ENCODE results near the gene POU6F2.

POU6F2 gene

GRCh38 chr7:39228946-39229345, 251.2 kb downstream of the POU6F2 start:
- in situ Hi-C loops (cut with MboI; ENCODE audit: low pct_unique_long_range_greater_than_20kb, low sequenced_read_pairs, unreplicated experiment) = no loop called here
- no peak for DNase-seq (ENCODE audit: low spot score)
- no peak for TF ChIP-seq CTCF (IDR thresholded peaks at IDR 0.05; ENCODE audit: extremely low read depth, insufficient read depth, missing control alignments)

- TF ChIP-seq CTCF (IDR thresholded peaks at IDR 0.05; ENCODE audit: extremely low read depth, insufficient read depth, missing control alignments) = no peak
- in situ Hi-C loops (cut with MboI; ENCODE audit: low pct_unique_long_range_greater_than_20kb, low sequenced_read_pairs, unreplicated experiment) = no loop called here
- DNase-seq (ENCODE audit: low spot score) = no peak
Observed at GRCh38 chr7:39233851-39234529, 256.3 kb downstream of the POU6F2 start.

GRCh38 chr7:39238234-39238869, 260.6 kb downstream of the POU6F2 start:
- in situ Hi-C loops (cut with MboI; ENCODE audit: low pct_unique_long_range_greater_than_20kb, low sequenced_read_pairs, unreplicated experiment) = no loop called here
- TF ChIP-seq CTCF (IDR thresholded peaks at IDR 0.05; ENCODE audit: extremely low read depth, insufficient read depth, missing control alignments) = no peak
- no peak for DNase-seq (ENCODE audit: low spot score)

GRCh38 chr7:39240864-39241263, 263.2 kb downstream of the POU6F2 start:
- in situ Hi-C loops (cut with MboI; ENCODE audit: low pct_unique_long_range_greater_than_20kb, low sequenced_read_pairs, unreplicated experiment) = no loop called here
- no peak for DNase-seq (ENCODE audit: low spot score)
- no peak for TF ChIP-seq CTCF (IDR thresholded peaks at IDR 0.05; ENCODE audit: extremely low read depth, insufficient read depth, missing control alignments)

GRCh38 chr7:39247576-39247975, 269.9 kb downstream of the POU6F2 start:
- TF ChIP-seq CTCF (IDR thresholded peaks at IDR 0.05; ENCODE audit: extremely low read depth, insufficient read depth, missing control alignments) = no peak
- DNase-seq (ENCODE audit: low spot score) = no peak
- in situ Hi-C loops (cut with MboI; ENCODE audit: low pct_unique_long_range_greater_than_20kb, low sequenced_read_pairs, unreplicated experiment) = no loop called here

GRCh38 chr7:39248041-39248691, 270.5 kb downstream of the POU6F2 start:
- in situ Hi-C loops (cut with MboI; ENCODE audit: low pct_unique_long_range_greater_than_20kb, low sequenced_read_pairs, unreplicated experiment) = no loop called here
- no peak for DNase-seq (ENCODE audit: low spot score)
- TF ChIP-seq CTCF (IDR thresholded peaks at IDR 0.05; ENCODE audit: extremely low read depth, insufficient read depth, missing control alignments) = no peak
